Measurements from ENCODE around the gene TBC1D4. TPM values are rescaled to one million over a fixed set of nuclear protein-coding genes. Genes with fewer than 3 reads are reported as not detected.

The TBC1D4 gene
- polyA plus RNA-seq, 1 donor from 2014 or later = 3.9 TPM

- no peak overlapping the region for H3K4me2 ChIP-seq (ENCODE audit: low read length)
- no peaks in the 10 kb centered on the region for H4K20me1 ChIP-seq (ENCODE audit: insufficient read depth)
- H2AFZ ChIP-seq (ENCODE audit: low read depth, low read length) = no peak overlapping the region
- no peak overlapping the region for H3K9ac ChIP-seq (ENCODE audit: low read length)
- H3K9me3 ChIP-seq (ENCODE audit: low read length) = no peaks in the 10 kb centered on the region
- H3K4me3 ChIP-seq (ENCODE audit: low read length) = no peak overlapping the region
- H3K79me2 ChIP-seq (replicated peaks; ENCODE audit: insufficient read depth, low read length) = no peaks in the 10 kb centered on the region
- H3K27me3 ChIP-seq (ENCODE audit: insufficient read depth, low read depth, low read length) = no peaks in the 10 kb centered on the region
- no peaks in the 10 kb centered on the region for H3K9me2 ChIP-seq (ENCODE audit: insufficient read depth, low read length)
- TF ChIP-seq RAD21 (conservative IDR thresholded peaks at IDR 0.05) (no peak), POLR2AphosphoS5 (IDR thresholded peaks at IDR 0.05) (no peak), MXI1 (conservative IDR thresholded peaks at IDR 0.05; ENCODE audit: poor library complexity, severe bottlenecking) (no peak), EP300 (conservative IDR thresholded peaks at IDR 0.05; ENCODE audit: poor library complexity, severe bottlenecking) (no peak)
- no peaks in the 10 kb centered on the region for H3K36me3 ChIP-seq (ENCODE audit: insufficient read depth, low read length)
- no peak overlapping the region for H3K27ac ChIP-seq (ENCODE audit: low read length)
- H3F3A ChIP-seq (ENCODE audit: insufficient read depth, low read length, poor library complexity, severe bottlenecking) = no peaks in the 10 kb centered on the region
Measured at GRCh38 chr13:75395901-75396300, 86.1 kb downstream of the TBC1D4 start.

- Histone ChIP-seq H3K9me3 (ENCODE audit: low read length) (no peaks in the 10 kb centered on the region), H2AFZ (ENCODE audit: low read depth, low read length) (no peak overlapping the region), H4K20me1 (ENCODE audit: insufficient read depth) (no peaks in the 10 kb centered on the region), H3K9ac (ENCODE audit: low read length) (no peak overlapping the region), H3K27ac (ENCODE audit: low read length) (no peak overlapping the region), H3K9me2 (ENCODE audit: insufficient read depth, low read length) (no peaks in the 10 kb centered on the region), H3K79me2 (replicated peaks; ENCODE audit: insufficient read depth, low read length) (no peaks in the 10 kb centered on the region), H3K27me3 (ENCODE audit: insufficient read depth, low read depth, low read length) (no peaks in the 10 kb centered on the region), H3K36me3 (ENCODE audit: insufficient read depth, low read length) (no peaks in the 10 kb centered on the region), H3F3A (ENCODE audit: insufficient read depth, low read length, poor library complexity, severe bottlenecking) (no peaks in the 10 kb centered on the region), H3K4me3 (ENCODE audit: low read length) (no peak overlapping the region), H3K4me2 (ENCODE audit: low read length) (no peak overlapping the region)
- no peak for TF ChIP-seq REST (IDR thresholded peaks at IDR 0.05; ENCODE audit: borderline replicate concordance)
- no peak for TF ChIP-seq EP300 (conservative IDR thresholded peaks at IDR 0.05; ENCODE audit: poor library complexity, severe bottlenecking)
- no peak for TF ChIP-seq SMC3 (conservative IDR thresholded peaks at IDR 0.05; ENCODE audit: poor library complexity)
- no peak for TF ChIP-seq CTCF (IDR thresholded peaks at IDR 0.05; ENCODE audit: poor library complexity, severe bottlenecking)
- no peak for TF ChIP-seq TAF1 (IDR thresholded peaks at IDR 0.05; ENCODE audit: low read depth)
- TF ChIP-seq EZH2 (IDR thresholded peaks at IDR 0.05; ENCODE audit: borderline replicate concordance, insufficient read depth, low read length, poor library complexity, severe bottlenecking) = no peak
- no peak for TF ChIP-seq MXI1 (conservative IDR thresholded peaks at IDR 0.05; ENCODE audit: poor library complexity, severe bottlenecking)
- TF ChIP-seq POLR2AphosphoS5 (IDR thresholded peaks at IDR 0.05) = no peak
- TF ChIP-seq RAD21 (conservative IDR thresholded peaks at IDR 0.05) = no peak
Measured at GRCh38 chr13:75395066-75395465, 86.9 kb downstream of the TBC1D4 start.
